ENCODE data around the gene ZNF385D. TPM values are rescaled to one million over a fixed set of nuclear protein-coding genes. Genes with fewer than 3 reads are reported as not detected.

Gene ZNF385D
- total RNA-seq, 1 donor from 2014 or later = not detected

DNA sequence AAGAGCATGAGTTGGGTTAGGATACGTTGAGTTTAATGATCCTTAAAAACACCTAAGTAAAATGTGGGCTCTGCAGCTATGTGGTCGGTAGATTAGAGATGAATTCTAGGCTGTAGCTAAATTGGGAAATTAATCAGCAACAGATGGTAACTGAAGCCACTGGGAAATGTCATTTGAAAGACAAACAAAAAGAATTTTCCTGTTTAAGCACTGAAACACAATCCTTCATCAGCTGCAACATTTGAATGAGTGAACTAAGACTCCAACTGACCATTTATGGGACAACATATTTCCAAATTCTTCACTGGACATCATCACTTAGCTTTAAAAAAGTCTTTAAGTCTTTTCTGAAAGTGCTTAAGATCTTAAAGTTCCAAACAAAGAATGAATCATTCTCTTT, 226.9 kb downstream of the ZNF385D start:
- Mint-ChIP-seq H3K4me1 (no peaks in the 10 kb centered on the region), H3K27ac (no peak overlapping the region), H3K4me3 (no peak overlapping the region), H3K9me3 (peaks cover 4% of the 10 kb centered on the region), H3K36me3 (ENCODE audit: low read depth) (no peaks in the 10 kb centered on the region), H3K27me3 (no peaks in the 10 kb centered on the region)
- ChIA-PET CTCF (no interaction called here), POLR2A (no interaction called here)
- ATAC-seq (ENCODE audit: low read depth) (no peak), DNase-seq (no peak)
- TF ChIP-seq, protein P1, sequence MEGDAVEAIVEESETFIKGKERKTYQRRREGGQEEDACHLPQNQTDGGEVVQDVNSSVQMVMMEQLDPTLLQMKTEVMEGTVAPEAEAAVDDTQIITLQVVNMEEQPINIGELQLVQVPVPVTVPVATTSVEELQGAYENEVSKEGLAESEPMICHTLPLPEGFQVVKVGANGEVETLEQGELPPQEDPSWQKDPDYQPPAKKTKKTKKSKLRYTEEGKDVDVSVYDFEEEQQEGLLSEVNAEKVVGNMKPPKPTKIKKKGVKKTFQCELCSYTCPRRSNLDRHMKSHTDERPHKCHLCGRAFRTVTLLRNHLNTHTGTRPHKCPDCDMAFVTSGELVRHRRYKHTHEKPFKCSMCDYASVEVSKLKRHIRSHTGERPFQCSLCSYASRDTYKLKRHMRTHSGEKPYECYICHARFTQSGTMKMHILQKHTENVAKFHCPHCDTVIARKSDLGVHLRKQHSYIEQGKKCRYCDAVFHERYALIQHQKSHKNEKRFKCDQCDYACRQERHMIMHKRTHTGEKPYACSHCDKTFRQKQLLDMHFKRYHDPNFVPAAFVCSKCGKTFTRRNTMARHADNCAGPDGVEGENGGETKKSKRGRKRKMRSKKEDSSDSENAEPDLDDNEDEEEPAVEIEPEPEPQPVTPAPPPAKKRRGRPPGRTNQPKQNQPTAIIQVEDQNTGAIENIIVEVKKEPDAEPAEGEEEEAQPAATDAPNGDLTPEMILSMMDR (IDR thresholded peaks at IDR 0.05) = no peak
- intact Hi-C loops (cut with micrococcal nuclease) = no loop called here

DNA sequence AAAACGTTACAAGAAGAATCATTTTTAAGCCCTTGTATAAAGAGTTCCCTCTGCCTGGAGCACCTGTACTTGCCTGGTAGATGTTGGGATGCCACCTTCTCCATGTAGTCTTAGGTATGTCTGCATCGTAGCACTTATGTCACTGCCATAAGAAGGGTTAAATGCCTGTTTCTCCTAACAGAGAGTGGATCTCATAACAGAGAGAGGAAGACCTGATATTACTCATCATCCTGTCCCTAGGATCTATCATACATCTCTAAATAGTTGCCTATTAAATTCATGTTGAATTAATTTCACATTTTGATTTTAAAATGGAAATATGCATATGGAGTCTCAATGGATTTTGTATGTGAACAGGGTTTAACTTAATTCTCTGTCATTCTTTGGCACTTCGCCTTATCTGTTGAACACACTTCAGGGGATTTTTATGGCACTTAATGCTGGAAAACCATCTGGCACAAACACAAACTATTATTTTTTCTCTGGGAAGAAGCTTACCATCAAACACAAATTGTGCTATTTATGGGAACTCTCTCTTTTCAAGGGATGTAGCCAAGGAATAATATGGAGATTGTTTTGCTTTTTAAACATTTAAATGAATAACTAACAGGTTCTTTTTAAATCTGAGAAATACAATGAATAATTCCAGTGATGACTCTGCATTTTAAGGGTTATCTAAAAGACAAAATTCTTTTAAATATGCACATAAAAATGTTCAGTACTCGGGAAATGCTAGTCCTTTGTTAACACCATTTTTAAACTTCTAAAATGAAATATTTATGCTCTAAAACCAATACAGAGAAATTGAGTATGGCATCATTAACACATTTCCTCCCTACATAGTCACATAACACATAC, 230.7 kb downstream of the ZNF385D start:
- Mint-ChIP-seq H3K36me3 (ENCODE audit: low read depth) (no peaks in the 10 kb centered on the region), H3K27ac (no peak overlapping the region), H3K9me3 (peaks cover 7% of the 10 kb centered on the region), H3K4me1 (no peaks in the 10 kb centered on the region), H3K4me3 (no peak overlapping the region), H3K27me3 (no peaks in the 10 kb centered on the region)
- intact Hi-C loops (cut with micrococcal nuclease) = no loop called here
- TF ChIP-seq, protein P1 (IDR thresholded peaks at IDR 0.05) = no peak
- DNase-seq = no peak
- ChIA-PET CTCF (no interaction called here), POLR2A (no interaction called here)
- ATAC-seq (ENCODE audit: low read depth) = no peak

DNA sequence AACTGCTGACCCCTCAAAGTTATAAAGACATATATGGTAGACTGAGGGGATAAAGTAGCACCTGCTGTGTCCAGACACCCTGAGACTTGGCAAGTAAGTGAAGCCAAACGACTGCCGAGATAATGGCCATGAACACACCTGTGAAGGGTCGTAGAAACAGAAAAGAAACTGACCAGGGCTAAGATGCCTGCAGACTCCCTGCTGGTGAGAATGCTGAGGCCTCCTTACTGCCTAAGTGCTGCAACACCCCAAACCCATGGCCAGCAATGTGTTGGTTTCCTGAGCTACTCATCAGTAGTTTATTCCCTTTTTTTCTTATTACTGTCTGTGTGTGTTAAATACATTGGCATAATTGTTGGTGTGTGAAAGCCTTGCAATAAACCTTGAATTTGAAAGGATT, 233.8 kb downstream of the ZNF385D start:
- Mint-ChIP-seq H3K9me3 (peaks cover 11% of the 10 kb centered on the region), H3K27me3 (no peaks in the 10 kb centered on the region), H3K27ac (no peak overlapping the region), H3K4me1 (no peaks in the 10 kb centered on the region), H3K4me3 (no peak overlapping the region), H3K36me3 (ENCODE audit: low read depth) (no peaks in the 10 kb centered on the region)
- CTCF ChIA-PET = no interaction called here
- DNase-seq = no peak
- TF ChIP-seq, protein P1 (IDR thresholded peaks at IDR 0.05) = no peak
- ATAC-seq (ENCODE audit: low read depth) = no peak
- intact Hi-C loops (cut with micrococcal nuclease) = no loop called here
- POLR2A ChIA-PET = no interaction called here

DNA sequence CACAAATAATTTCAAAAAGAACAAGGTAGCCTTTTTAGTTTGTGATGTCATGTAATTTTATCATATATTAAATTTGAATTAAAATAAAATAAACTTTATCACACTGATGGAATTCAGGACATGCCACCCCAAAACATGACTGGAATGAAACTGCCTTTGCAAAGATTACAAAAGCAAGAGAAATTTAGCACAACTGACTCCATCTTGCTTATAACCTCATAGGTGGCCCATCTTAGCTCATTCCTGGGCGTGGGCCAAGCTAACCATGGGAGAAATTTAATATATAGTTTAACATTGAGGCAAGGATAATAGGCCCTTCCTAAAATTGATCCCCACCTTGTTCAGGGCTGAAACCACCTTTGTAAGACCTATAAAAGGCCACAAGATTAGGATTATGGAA, 235.6 kb downstream of the ZNF385D start:
- ChIA-PET CTCF (no interaction called here), POLR2A (no interaction called here)
- Mint-ChIP-seq H3K9me3 (peaks cover 9% of the 10 kb centered on the region), H3K4me1 (no peaks in the 10 kb centered on the region), H3K36me3 (ENCODE audit: low read depth) (no peaks in the 10 kb centered on the region), H3K27ac (no peak overlapping the region), H3K4me3 (no peak overlapping the region), H3K27me3 (no peaks in the 10 kb centered on the region)
- intact Hi-C loops (cut with micrococcal nuclease) = no loop called here
- ATAC-seq (ENCODE audit: low read depth) (no peak), DNase-seq (no peak)
- TF ChIP-seq, protein P1 (IDR thresholded peaks at IDR 0.05) = no peak

DNA sequence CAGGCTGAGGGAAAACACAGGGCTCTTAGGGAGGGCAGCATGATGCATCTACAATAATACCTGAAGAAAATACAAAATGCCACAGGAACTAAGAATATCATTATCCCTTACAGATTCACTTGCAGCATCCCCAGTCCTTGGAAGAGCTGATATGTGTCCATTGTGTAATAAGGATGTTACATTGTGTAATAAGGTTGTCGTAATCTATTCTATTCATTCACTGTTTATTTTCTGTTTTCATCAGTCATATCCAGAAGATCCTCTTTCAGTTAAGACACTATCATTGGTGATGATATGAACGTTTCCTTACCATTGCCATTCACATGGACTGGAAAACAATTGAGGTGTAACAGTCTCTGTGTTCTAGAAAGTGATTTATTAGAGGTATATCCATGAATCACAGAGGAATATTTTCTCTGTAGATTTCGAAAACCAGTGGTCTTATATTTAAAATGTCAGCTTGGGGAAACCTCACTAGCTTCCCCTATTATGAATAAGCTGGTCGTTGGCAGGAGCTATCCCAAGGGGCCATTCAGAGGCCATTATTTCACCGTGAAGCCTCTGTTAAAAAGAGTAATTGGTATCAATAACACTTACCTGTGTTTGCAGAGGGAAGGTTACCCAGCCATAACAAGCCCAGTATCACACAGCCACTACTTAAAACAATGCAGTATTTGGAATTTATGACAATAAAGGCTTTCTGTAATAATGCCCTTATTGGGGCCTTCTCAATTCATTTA, 241.1 kb downstream of the ZNF385D start:
- CTCF ChIA-PET = no interaction called here
- TF ChIP-seq, protein P1 (IDR thresholded peaks at IDR 0.05) = no peak
- Mint-ChIP-seq H3K4me1 (no peaks in the 10 kb centered on the region), H3K36me3 (ENCODE audit: low read depth) (no peaks in the 10 kb centered on the region), H3K27me3 (no peaks in the 10 kb centered on the region), H3K4me3 (no peak overlapping the region), H3K9me3 (peaks cover 4% of the 10 kb centered on the region), H3K27ac (no peak overlapping the region)
- intact Hi-C loops (cut with micrococcal nuclease) = no loop called here
- DNase-seq = no peak
- no peak for ATAC-seq (ENCODE audit: low read depth)
- POLR2A ChIA-PET = no interaction called here

Measured in activated B cell treated with CpG ODN at 0.5 μM for 24 hours (primary cell).